Motor neuron (in vitro differentiated cells): ENCODE data around the gene P2RY11. TPM values are rescaled to one million over a fixed set of nuclear protein-coding genes. Genes with fewer than 3 reads are reported as not detected.

Experiments
- ATAC-seq, 8 experiments: fragments of 200-7000 bp; cut with Tn5 transposase; replicated peaks in 6 of 8; 2 replicates each; pipeline ENCODE4 v1.8.0; 2021; ENCODE audit warnings: mild to moderate bottlenecking in 8 of 8, moderate library complexity in 8 of 8
- H3K27ac ChIP-seq, 2 donors: fragments of 250-450 bp; sonication (Bioruptor Pico); 2 replicates each; pipeline ENCODE4 v1.9.0; 2021; ENCODE audit warnings: antibody characterized with exemption in 2 of 2, mild to moderate bottlenecking in 2 of 2, moderate library complexity in 1 of 2
- H3K4me1 ChIP-seq, 2 donors: fragments of 250-450 bp; sonication (Bioruptor Pico); replicated peaks in 1 of 2; 2 replicates each; pipeline ENCODE4 v1.6.1; 2021; ENCODE audit warnings: antibody characterized with exemption in 2 of 2, mild to moderate bottlenecking in 2 of 2, moderate library complexity in 1 of 2
- H3K4me3 ChIP-seq, 5 donors: fragments of 250-450 bp; sonication (Bioruptor Pico); 2 replicates each; pipeline ENCODE4 v1.9.0; 2021; ENCODE audit warnings: antibody characterized with exemption in 5 of 5, mild to moderate bottlenecking in 5 of 5, moderate library complexity in 4 of 5
- WGBS, 10 experiments: fragments of 450-650 bp; shearing (Covaris generic); methylation state at CpG; one replicate each; pipeline ENCODE4 v1.0.0; 2022; 5-methylcytosine and 5-hydroxymethylcytosine counted together
- in situ Hi-C, 9 experiments: fragments of 400-800 bp; cut with MboI; loops; one replicate each; pipeline ENCODE4 v1.15.0; 2021; ENCODE audit warnings: low sequenced_read_pairs in 9 of 9, low pct_unique_long_range_greater_than_20kb in 2 of 9; ENCODE audit not compliant: unreplicated experiment in 9 of 9
- total RNA-seq, 8 experiments: library from RNA; unstranded; fragments of 300-600 nt; gene quantifications; 2 replicates each; pipeline versions ENCODE4 v1.2.3 to v1.2.4, GENCODE V29; 2022

The P2RY11 gene
- total RNA-seq, 8 experiments from 2014 or later = 2.1 to 12.2 (median 4.9) TPM

DNA sequence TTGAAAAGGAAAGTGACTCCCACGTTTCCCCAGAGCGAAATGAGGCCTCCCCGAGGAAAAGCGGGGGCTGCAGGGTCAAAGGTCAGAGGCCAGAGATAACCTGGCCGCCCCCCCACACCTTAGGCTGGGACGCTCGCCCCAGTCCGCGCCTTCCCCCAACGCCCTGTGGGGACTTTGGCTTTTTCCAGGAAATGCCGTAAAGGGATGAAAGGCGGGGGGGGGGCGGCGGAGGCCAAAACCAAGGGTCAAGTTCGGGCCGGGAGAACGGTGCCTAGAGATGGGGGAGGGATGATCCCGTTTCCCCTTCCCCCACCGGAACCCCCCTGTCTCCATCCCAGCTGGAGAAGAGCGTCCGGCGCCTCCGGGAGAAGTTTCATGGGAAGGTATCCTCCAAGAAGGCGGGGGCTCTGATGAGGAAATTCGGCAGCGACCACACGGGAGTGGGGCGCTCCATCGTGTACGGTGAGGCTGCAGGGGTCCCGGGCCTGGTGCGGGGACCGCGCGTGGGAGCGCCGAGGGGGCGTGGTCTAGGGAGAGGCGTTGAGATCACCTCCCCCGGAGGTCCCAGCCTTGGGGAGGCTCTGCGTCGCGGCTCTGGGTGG, 24.8 kb upstream of the P2RY11 start:
- Histone ChIP-seq H3K4me3 (peak overlapping the region; percentile 38 to 60 (median 44)), H3K27ac (no peak overlapping the region), H3K4me1 (no peaks in the 10 kb centered on the region)
- in situ Hi-C loops = no loop called here
- 0% methylated on average over 1 of the region's 43 CpGs; no CpG with 5 or more reads in 9 of the 10 experiments for WGBS, 10 experiments
- ATAC-seq = peak in 7 of 8 experiments; percentile 5 to 39 (median 21)

DNA sequence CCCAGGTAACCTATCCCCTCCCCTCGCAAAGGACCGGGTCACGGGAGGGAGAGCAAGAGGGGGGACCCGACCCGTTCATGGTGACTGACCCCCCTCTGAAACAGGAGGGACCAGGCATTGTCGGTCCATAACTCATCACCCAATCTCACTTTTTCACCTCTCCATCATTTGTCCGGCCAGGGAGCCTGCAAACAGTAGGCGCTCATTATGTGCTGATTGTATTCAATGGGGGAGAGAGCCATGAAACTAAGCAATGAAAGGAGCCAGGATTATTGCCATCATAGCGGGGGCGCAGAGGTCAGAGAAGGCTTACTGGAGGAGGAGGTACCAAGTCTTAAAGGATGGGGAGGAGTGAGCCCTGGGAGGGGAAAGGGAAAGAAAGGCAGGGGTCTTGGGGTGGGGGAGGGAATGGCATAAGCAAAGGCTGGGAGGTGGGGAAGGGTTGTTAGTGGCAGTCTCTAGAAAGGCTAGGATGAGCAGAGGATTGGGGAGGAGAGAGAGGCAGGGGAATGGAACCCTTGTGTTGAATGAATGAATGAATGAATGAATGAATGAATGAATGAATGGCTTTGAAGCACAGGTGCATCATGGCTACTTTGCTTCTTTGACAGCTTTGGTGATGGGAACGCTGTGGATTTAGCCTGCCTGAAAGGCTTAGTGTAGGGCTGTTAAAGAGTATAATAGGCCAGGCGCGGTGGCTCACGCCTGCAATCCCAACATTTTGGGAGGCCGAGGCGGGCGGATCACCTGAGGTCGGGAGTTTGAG, 24.0 kb upstream of the P2RY11 start:
- ATAC-seq = no peak
- Histone ChIP-seq H3K4me3 (peak overlapping the region in 1 of 5 donors; percentile 44), H3K4me1 (no peaks in the 10 kb centered on the region), H3K27ac (no peak overlapping the region)
- in situ Hi-C loops = no loop called here
- WGBS, 10 experiments = 63 to 100% (median 89%) methylated on average over 1 to 8 of the region's 18 CpGs; no CpG with 5 or more reads in 4 of the 10 experiments

- in situ Hi-C loops = no loop called here
- Histone ChIP-seq H3K27ac (no peak overlapping the region), H3K4me3 (no peak overlapping the region), H3K4me1 (no peaks in the 10 kb centered on the region)
- ATAC-seq = no peak
- WGBS, 10 experiments = 40 to 100% (median 90%) methylated on average over 1 to 5 of the region's 6 CpGs; no CpG with 5 or more reads in 4 of the 10 experiments
These were observed 22.4 kb upstream of the P2RY11 start for GRCh38 chr19:10088949-10089554.

DNA sequence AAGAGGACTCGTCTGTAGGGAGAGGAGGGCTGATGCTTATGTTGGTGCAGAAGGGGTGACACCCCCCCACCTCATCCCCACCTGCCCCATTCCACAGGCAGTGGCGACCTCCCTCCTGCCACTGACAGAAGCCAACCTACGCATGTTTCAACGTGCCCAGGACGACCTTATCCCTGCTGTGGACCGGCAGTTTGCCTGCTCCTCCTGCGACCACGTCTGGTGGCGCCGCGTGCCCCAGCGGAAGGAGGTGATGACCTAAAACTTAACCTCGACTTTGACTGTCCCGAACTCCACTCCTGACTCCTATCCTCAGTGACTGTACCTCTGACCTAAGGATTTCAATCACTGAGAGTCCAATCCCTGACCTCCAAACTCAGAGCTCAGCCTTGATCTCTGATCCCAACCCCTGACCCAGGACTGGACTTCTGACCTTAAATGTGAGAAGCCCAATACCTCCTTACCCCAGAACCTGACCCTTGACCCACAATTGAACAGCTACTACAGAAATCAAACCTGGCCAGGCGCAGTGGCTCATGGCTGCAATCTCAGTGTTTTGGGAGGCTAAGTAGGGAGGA, 21.6 kb upstream of the P2RY11 start:
- Histone ChIP-seq H3K27ac (no peak overlapping the region), H3K4me1 (no peaks in the 10 kb centered on the region), H3K4me3 (no peak overlapping the region)
- whole genome bisulfite sequencing, 10 experiments = 100% methylated on average over 1 of the region's 15 CpGs; no CpG with 5 or more reads in 9 of the 10 experiments
- in situ Hi-C loops = no loop called here
- no peak for ATAC-seq

DNA sequence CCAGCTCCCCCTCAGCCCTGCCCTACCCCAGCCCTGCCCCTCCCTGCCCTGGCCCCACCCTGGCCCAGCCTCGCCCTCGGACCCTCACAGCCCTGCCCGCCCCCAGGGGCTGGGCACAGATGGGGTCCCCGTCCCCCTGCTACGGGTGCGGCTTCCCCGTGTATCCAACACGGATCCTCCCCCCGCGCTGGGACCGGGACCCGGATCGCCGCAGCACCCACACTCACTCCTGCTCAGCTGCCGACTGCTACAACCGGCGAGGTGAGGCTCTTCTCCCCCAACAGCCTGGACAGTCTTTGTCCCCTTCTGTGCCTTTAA, 20.2 kb upstream of the P2RY11 start:
- Histone ChIP-seq H3K4me3 (no peak overlapping the region), H3K27ac (no peak overlapping the region), H3K4me1 (peaks cover 2 to 3% of the 10 kb centered on the region in 2 donors)
- 80% methylated on average over 1 of the region's 17 CpGs; no CpG with 5 or more reads in 9 of the 10 experiments for WGBS, 10 experiments
- in situ Hi-C loops = no loop called here
- no peak for ATAC-seq

- no peak for ATAC-seq
- 58 to 100% (median 76%) methylated on average over 1 to 4 of the region's 13 CpGs; no CpG with 5 or more reads in 5 of the 10 experiments for WGBS, 10 experiments
- in situ Hi-C loops = no loop called here
- peaks cover 2 to 6% of the 10 kb centered on the region in 2 donors for H3K4me1 ChIP-seq
- H3K27ac ChIP-seq = no peak overlapping the region
- no peak overlapping the region for H3K4me3 ChIP-seq
These were observed 19.4 kb upstream of the P2RY11 start for GRCh38 chr19:10091895-10092641.

- Histone ChIP-seq H3K27ac (no peak overlapping the region), H3K4me1 (peaks cover 2 to 6% of the 10 kb centered on the region in 2 donors), H3K4me3 (no peak overlapping the region)
- 40 to 100% (median 89%) methylated on average over 1 to 8 of the region's 9 CpGs; no CpG with 5 or more reads in 2 of the 10 experiments for WGBS, 10 experiments
- in situ Hi-C loops = no loop called here
- no peak for ATAC-seq
These were observed 18.7 kb upstream of the P2RY11 start for GRCh38 chr19:10092648-10093294.

GRCh38 chr19:10093295-10094186, 18.0 kb upstream of the P2RY11 start:
- WGBS, 10 experiments = 0 to 100% (median 81%) methylated on average over 1 to 5 of the region's 22 CpGs; no CpG with 5 or more reads in 1 of the 10 experiments
- ATAC-seq = no peak
- in situ Hi-C loops = no loop called here
- H3K4me1 ChIP-seq = peaks cover 2 to 6% of the 10 kb centered on the region in 2 donors
- H3K27ac ChIP-seq = no peak overlapping the region
- no peak overlapping the region for H3K4me3 ChIP-seq

GRCh38 chr19:10095622-10095947, 15.9 kb upstream of the P2RY11 start:
- H3K4me1 ChIP-seq = peaks cover 2 to 6% of the 10 kb centered on the region in 2 donors
- in situ Hi-C loops = no loop called here
- 0 to 90% (median 28%) methylated on average over 1 to 7 of the region's 7 CpGs; no CpG with 5 or more reads in 1 of the 10 experiments for WGBS, 10 experiments
- peak overlapping the region in 1 of 2 donors; percentile 25 for H3K27ac ChIP-seq
- peak overlapping the region in 4 of 5 donors; percentile 12 to 30 (median 24) for H3K4me3 ChIP-seq
- ATAC-seq = peak in 3 of 8 experiments; percentile 1 to 6 (median 3)

GRCh38 chr19:10095948-10096614, 15.4 kb upstream of the P2RY11 start:
- no CpG with 5 or more reads among the region's 97 CpGs for WGBS, 10 experiments
- Histone ChIP-seq H3K27ac (peak overlapping the region; percentile 71 to 79), H3K4me1 (peaks cover 2 to 6% of the 10 kb centered on the region in 2 donors), H3K4me3 (peak overlapping the region; percentile 18 to 31 (median 23))
- in situ Hi-C loops = no loop called here
- peak; percentile 81 to 94 (median 92) for ATAC-seq

- 88% methylated on average over 3 of the region's 26 CpGs; no CpG with 5 or more reads in 9 of the 10 experiments for WGBS, 10 experiments
- H3K4me3 ChIP-seq = peak overlapping the region; percentile 18 to 31 (median 23)
- peaks cover 2 to 6% of the 10 kb centered on the region in 2 donors for H3K4me1 ChIP-seq
- H3K27ac ChIP-seq = peak overlapping the region; percentile 71 to 79
- no peak for ATAC-seq
- in situ Hi-C loops = no loop called here
These were observed 14.9 kb upstream of the P2RY11 start for GRCh38 chr19:10096615-10096963.
